B cell (primary cell): ENCODE results near the gene RIMBP2. TPM values are rescaled to one million over a fixed set of nuclear protein-coding genes. Genes with fewer than 3 reads are reported as not detected.

ENCODE experiments used
- ATAC-seq: fragments of 200-7000 bp; cut with Tn5 transposase; one replicate; pipeline ENCODE4 v1.10.0; 2021; ENCODE audit warnings: low read depth, mild to moderate bottlenecking, moderate number of reproducible peaks, moderate library complexity
- CTCF ChIA-PET: fragments of 350-600 bp; sonication (Branson Sonifier 250); formaldehyde crosslinking; loops from one replicate; lab custom pipeline; 2021; ENCODE audit warnings: antibody characterized with exemption, inconsistent platforms; lab: Charles Lee
- POLR2A ChIA-PET: fragments of 350-600 bp; sonication (Branson Sonifier 250); formaldehyde crosslinking; loops from one replicate; lab custom pipeline; 2021; ENCODE audit warnings: antibody characterized with exemption; lab: Charles Lee
- DNase-seq: peaks from one replicate; pipeline ENCODE4 v3.0.0; 2013
- H2AFZ ChIP-seq: 2 replicates; pipeline ENCODE4 v1.6.1; 2012; ENCODE audit warnings: mild to moderate bottlenecking, low read depth, low read length; ENCODE audit not compliant: insufficient read depth, poor library complexity, severe bottlenecking
- H3K27ac ChIP-seq, 2 donors: 1 replicate in 1 of 2; 2 replicates in 1 of 2; pipeline ENCODE4 v1.5.1; 2012 to 2013; ENCODE audit warnings: low read length in 2 of 2, mild to moderate bottlenecking in 2 of 2, moderate library complexity in 1 of 2
- H3K27me3 ChIP-seq, 4 experiments: fragments of 200-600 bp in 1 of 4; sonication (generic) in 1 of 4; replicated peaks in 1 of 4; 1 replicate in 2 of 4; 2 replicates in 2 of 4; pipeline versions ENCODE4 v1.6.1 to v1.7.0; 2013 to 2016; ENCODE audit warnings: low read length in 3 of 4, mild to moderate bottlenecking in 2 of 4, mixed read lengths in 1 of 4, moderate library complexity in 1 of 4; ENCODE audit not compliant: insufficient read depth in 4 of 4, control insufficient read depth in 3 of 4; ENCODE audit errors: control extremely low read depth in 1 of 4
- H3K36me3 ChIP-seq, 2 experiments: replicated peaks in 1 of 2; 1 replicate in 1 of 2; 2 replicates in 1 of 2; pipeline versions ENCODE4 v1.6.1 to v1.7.1; 2013; ENCODE audit warnings: low read length in 1 of 2; ENCODE audit not compliant: insufficient read depth in 2 of 2, control insufficient read depth in 1 of 2; ENCODE audit errors: control extremely low read depth in 1 of 2, extremely low read depth in 1 of 2
- H3K4me1 ChIP-seq, 2 donors: fragments of 200-600 bp in 1 of 2; sonication (generic) in 1 of 2; 1 replicate in 1 of 2; 2 replicates in 1 of 2; pipeline versions ENCODE4 v1.5.1 to v1.6.1; 2013 to 2017; ENCODE audit warnings: low read length in 2 of 2; ENCODE audit not compliant: control insufficient read depth in 2 of 2, insufficient read depth in 2 of 2
- H3K4me2 ChIP-seq: replicated peaks from 2 replicates; pipeline ENCODE3; 2012; ENCODE audit warnings: mild to moderate bottlenecking, low read depth, low read length; ENCODE audit not compliant: poor library complexity, severe bottlenecking
- H3K4me3 ChIP-seq, 5 experiments: fragments of 200-600 bp in 1 of 5; sonication (generic) in 1 of 5; 1 replicate in 3 of 5; 2 replicates in 2 of 5; pipeline versions ENCODE4 v1.5.1 to v1.7.0; 2011 to 2016; ENCODE audit warnings: low read length in 4 of 5, mild to moderate bottlenecking in 4 of 5, low read depth in 2 of 5, control low read depth in 1 of 5, moderate library complexity in 1 of 5; ENCODE audit not compliant: insufficient read depth in 1 of 5; ENCODE audit errors: control extremely low read depth in 1 of 5, extremely low read depth in 1 of 5
- H3K79me2 ChIP-seq: fragments of 200-600 bp; sonication (generic); one replicate; pipeline ENCODE4 v1.6.0; 2016; ENCODE audit warnings: low read length; ENCODE audit not compliant: control insufficient read depth, insufficient read depth
- H3K9ac ChIP-seq: fragments of 200-600 bp; sonication (generic); 2 replicates; pipeline ENCODE4 v1.6.1; 2017; ENCODE audit warnings: mild to moderate bottlenecking, low read length, moderate library complexity
- H3K9me3 ChIP-seq, 3 donors: one replicate each; pipeline versions ENCODE4 v1.6.1 to v1.7.1; 2013; ENCODE audit warnings: low read length in 2 of 3; ENCODE audit not compliant: control insufficient read depth in 2 of 3, insufficient read depth in 1 of 3; ENCODE audit errors: control extremely low read depth in 1 of 3
- H4K20me1 ChIP-seq: 2 replicates; pipeline ENCODE4 v1.6.0; 2012; ENCODE audit warnings: mild to moderate bottlenecking, low read length; ENCODE audit not compliant: insufficient read depth, control insufficient read depth, poor library complexity, severe bottlenecking
- H3K27ac Mint-ChIP-seq: one replicate; pipeline ENCODE4 v1.8.0; 2021; ENCODE audit warnings: mixed read lengths
- H3K27me3 Mint-ChIP-seq: one replicate; pipeline ENCODE4 v1.8.0; 2021; ENCODE audit warnings: mixed read lengths
- H3K4me1 Mint-ChIP-seq: one replicate; pipeline ENCODE4 v1.8.0; 2021; ENCODE audit warnings: mixed read lengths
- H3K4me3 Mint-ChIP-seq: one replicate; pipeline ENCODE4 v1.8.0; 2021; ENCODE audit warnings: mixed read lengths
- H3K9me3 Mint-ChIP-seq: one replicate; pipeline ENCODE4 v1.8.0; 2022; ENCODE audit warnings: mixed read lengths; ENCODE audit not compliant: insufficient read depth
- EZH2 ChIP-seq: IDR thresholded peaks from 2 replicates; pipeline ENCODE4 v1.6.1; 2012; ENCODE audit warnings: borderline replicate concordance, low read depth, mild to moderate bottlenecking, moderate library complexity, low read length; ENCODE audit not compliant: insufficient read depth, poor library complexity, severe bottlenecking
- WGBS: methylation state at CpG from one replicate; pipeline ENCODE4 v1.1.5; 2013; ENCODE audit warnings: missing lambda C conversion rate; ENCODE audit not compliant: insufficient coverage; 5-methylcytosine and 5-hydroxymethylcytosine counted together
- intact Hi-C: fragments of 100-400 bp; cut with micrococcal nuclease; formaldehyde crosslinking; loops from one replicate; pipeline ENCODE4 v1.10.0; 2022
- polyA plus RNA-seq: library from polyadenylated mRNA; depleted of rRNA; stranded (reverse); fragments of >200 nt; gene quantifications from 2 replicates; pipeline ENCODE4 v1.2.3, GENCODE V29; 2012
- total RNA-seq, 2 donors: library from RNA; stranded (reverse); fragments of 120-200 nt in 1 of 2; gene quantifications; 1 replicate in 1 of 2; 2 replicates in 1 of 2; pipeline versions ENCODE4 v1.2.3 to v1.2.4, GENCODE V29; 2013 to 2022
- TF ChIP-seq, protein P1 (sequence below): fragments of 200-600 bp; IDR thresholded peaks from one replicate; pipeline ENCODE4 v1.8.0; 2022; ENCODE audit warnings: antibody characterized with exemption, mild to moderate bottlenecking

RIMBP2 gene
- total and polyA plus RNA-seq, 2 donors (not counting 1 experiment from before 2014, with no cell fraction given): not detected

DNA sequence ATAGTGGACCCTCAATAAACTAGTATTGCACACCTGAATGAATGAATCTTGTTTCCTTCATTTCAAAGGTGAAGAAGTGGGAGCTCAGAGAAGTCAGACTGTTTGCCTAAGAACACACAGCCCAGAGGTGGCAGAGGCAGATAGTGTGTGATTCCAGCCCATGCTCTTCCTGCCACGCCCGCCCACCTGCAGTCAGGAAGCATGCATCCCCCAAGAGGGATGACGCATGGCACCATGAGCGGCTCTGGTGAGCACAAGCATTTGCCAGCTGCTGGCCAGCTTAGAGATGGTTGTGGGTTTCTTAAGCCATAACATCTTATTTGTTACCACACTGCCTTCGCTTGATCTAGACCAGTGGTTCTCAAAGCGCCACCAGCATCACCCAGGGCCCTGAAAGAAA lies 133.8 kb downstream of the RIMBP2 start:
- Histone ChIP-seq H3K9ac (no peak overlapping the region), H4K20me1 (no peaks in the 10 kb centered on the region), H3K27ac (no peak overlapping the region), H3K4me3 (no peak overlapping the region), H3K9me3 (peaks cover 0 to 9% (median 0%) of the 10 kb centered on the region in 3 donors), H2AFZ (no peak overlapping the region), H3K36me3 (no peaks in the 10 kb centered on the region), H3K79me2 (no peaks in the 10 kb centered on the region), H3K27me3 (no peaks in the 10 kb centered on the region), H3K4me1 (no peaks in the 10 kb centered on the region), H3K4me2 (no peak overlapping the region)
- TF ChIP-seq, protein P1, sequence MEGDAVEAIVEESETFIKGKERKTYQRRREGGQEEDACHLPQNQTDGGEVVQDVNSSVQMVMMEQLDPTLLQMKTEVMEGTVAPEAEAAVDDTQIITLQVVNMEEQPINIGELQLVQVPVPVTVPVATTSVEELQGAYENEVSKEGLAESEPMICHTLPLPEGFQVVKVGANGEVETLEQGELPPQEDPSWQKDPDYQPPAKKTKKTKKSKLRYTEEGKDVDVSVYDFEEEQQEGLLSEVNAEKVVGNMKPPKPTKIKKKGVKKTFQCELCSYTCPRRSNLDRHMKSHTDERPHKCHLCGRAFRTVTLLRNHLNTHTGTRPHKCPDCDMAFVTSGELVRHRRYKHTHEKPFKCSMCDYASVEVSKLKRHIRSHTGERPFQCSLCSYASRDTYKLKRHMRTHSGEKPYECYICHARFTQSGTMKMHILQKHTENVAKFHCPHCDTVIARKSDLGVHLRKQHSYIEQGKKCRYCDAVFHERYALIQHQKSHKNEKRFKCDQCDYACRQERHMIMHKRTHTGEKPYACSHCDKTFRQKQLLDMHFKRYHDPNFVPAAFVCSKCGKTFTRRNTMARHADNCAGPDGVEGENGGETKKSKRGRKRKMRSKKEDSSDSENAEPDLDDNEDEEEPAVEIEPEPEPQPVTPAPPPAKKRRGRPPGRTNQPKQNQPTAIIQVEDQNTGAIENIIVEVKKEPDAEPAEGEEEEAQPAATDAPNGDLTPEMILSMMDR: no peak
- TF ChIP-seq EZH2: no peak
- POLR2A ChIA-PET: no interaction called here
- H3K27ac Mint-ChIP-seq: no peak overlapping the region
- H3K9me3 Mint-ChIP-seq: no peaks in the 10 kb centered on the region
- CTCF ChIA-PET: no interaction called here
- ATAC-seq (no peak), DNase-seq (no peak)
- intact Hi-C loops: no loop called here
- no peak overlapping the region for H3K4me3 Mint-ChIP-seq
- WGBS: 79% methylated on average over 2 of the region's 6 CpGs
- H3K27me3 Mint-ChIP-seq: no peaks in the 10 kb centered on the region
- no peaks in the 10 kb centered on the region for H3K4me1 Mint-ChIP-seq

DNA sequence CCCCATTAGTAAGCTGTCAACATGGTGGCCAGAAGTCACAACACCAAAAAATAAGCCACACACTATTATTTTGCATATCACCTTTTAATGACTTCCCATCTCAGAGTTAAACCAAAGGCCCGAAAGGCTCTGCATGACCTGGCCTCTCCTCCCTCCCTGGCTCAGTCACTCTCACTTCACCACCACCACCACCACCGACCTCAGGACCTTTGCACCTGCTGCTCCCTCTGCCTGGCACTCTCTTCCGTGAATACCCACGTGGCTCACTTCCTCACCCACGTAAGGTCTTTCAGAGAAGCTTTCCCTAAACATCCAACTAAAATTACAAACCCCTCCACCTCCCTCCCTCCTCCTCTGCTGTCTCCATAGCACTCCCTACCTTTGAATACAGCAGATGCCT lies 134.3 kb downstream of the RIMBP2 start:
- H3K4me3 Mint-ChIP-seq: no peak overlapping the region
- 63% methylated on average over 4 of the region's 5 CpGs for WGBS
- CTCF ChIA-PET: no interaction called here
- H3K9me3 ChIP-seq: peaks cover 0 to 9% (median 0%) of the 10 kb centered on the region in 3 donors
- H2AFZ ChIP-seq: no peak overlapping the region
- no peak overlapping the region for H3K27ac Mint-ChIP-seq
- H3K27me3 ChIP-seq: no peaks in the 10 kb centered on the region
- no peaks in the 10 kb centered on the region for H3K4me1 Mint-ChIP-seq
- TF ChIP-seq EZH2: no peak
- TF ChIP-seq, protein P1: no peak
- H3K79me2 ChIP-seq: no peaks in the 10 kb centered on the region
- H3K4me2 ChIP-seq: no peak overlapping the region
- no peak overlapping the region for H3K27ac ChIP-seq
- DNase-seq (no peak), ATAC-seq (no peak)
- no peak overlapping the region for H3K9ac ChIP-seq
- H3K9me3 Mint-ChIP-seq: no peaks in the 10 kb centered on the region
- H3K36me3 ChIP-seq: no peaks in the 10 kb centered on the region
- H4K20me1 ChIP-seq: no peaks in the 10 kb centered on the region
- no peaks in the 10 kb centered on the region for H3K4me1 ChIP-seq
- POLR2A ChIA-PET: no interaction called here
- no peak overlapping the region for H3K4me3 ChIP-seq
- no peaks in the 10 kb centered on the region for H3K27me3 Mint-ChIP-seq
- intact Hi-C loops: no loop called here
